IMR-90 (cell line): ENCODE measurements around the gene PHF21A. TPM values are rescaled to one million over a fixed set of nuclear protein-coding genes. Genes with fewer than 3 reads are reported as not detected.

Source experiments
- ATAC-seq: fragments of 200-7000 bp; cut with Tn5 transposase; 2 replicates; pipeline ENCODE4 v1.9.1; 2020; ENCODE audit warnings: low read depth, mild to moderate bottlenecking, moderate library complexity
- BruUV-seq: library from RNA; stranded (reverse); fragments of 400-500 nt; replicated peaks from 2 replicates; lab custom pipeline; 2021; lab: Mats Ljungman, UMichigan
- CTCF ChIA-PET: fragments of 300-600 bp; formaldehyde crosslinking; extraction: SDS; loops from one replicate; lab custom pipeline; 2021; ENCODE audit warnings: antibody characterized with exemption; lab: Yijun Ruan, JAX
- POLR2A ChIA-PET: fragments of 300-600 bp; sonication (Branson Sonifier 250); formaldehyde crosslinking; loops from one replicate; lab custom pipeline; 2022; ENCODE audit warnings: antibody characterized with exemption; ENCODE audit not compliant: unreplicated experiment; lab: Charles Lee
- DNase-seq: peaks from one replicate; pipeline ENCODE4 v3.0.0; 2013
- H2AFZ ChIP-seq: replicated peaks from 2 replicates; pipeline ENCODE3; 2013; ENCODE audit warnings: low read length, mild to moderate bottlenecking; ENCODE audit not compliant: poor library complexity
- H2AK5ac ChIP-seq: 2 replicates; pipeline ENCODE4 v1.6.1; 2013; ENCODE audit warnings: low read depth, low read length, inconsistent platforms
- H2AK9ac ChIP-seq: replicated peaks from 2 replicates; pipeline ENCODE3; 2013; ENCODE audit warnings: mild to moderate bottlenecking, low read depth, low read length, moderate library complexity; ENCODE audit not compliant: poor library complexity
- H2BK120ac ChIP-seq: 2 replicates; pipeline ENCODE4 v1.6.1; 2013; ENCODE audit warnings: low read depth, low read length, inconsistent platforms
- H2BK15ac ChIP-seq: 3 replicates; pipeline ENCODE4 v1.6.1; 2013; ENCODE audit warnings: low read depth, low read length, inconsistent platforms
- H2BK20ac ChIP-seq: 2 replicates; pipeline ENCODE4 v1.6.1; 2013; ENCODE audit warnings: low read depth, mild to moderate bottlenecking, inconsistent platforms, low read length, moderate library complexity
- H2BK5ac ChIP-seq: 2 replicates; pipeline ENCODE4 v1.6.1; 2013; ENCODE audit warnings: mild to moderate bottlenecking, low read depth, low read length, inconsistent platforms; ENCODE audit not compliant: poor library complexity, severe bottlenecking
- H3K14ac ChIP-seq: replicated peaks from 2 replicates; pipeline ENCODE4 v1.6.1; 2013; ENCODE audit warnings: low read depth, low read length, inconsistent platforms
- H3K18ac ChIP-seq: 2 replicates; pipeline ENCODE4 v1.6.1; 2013; ENCODE audit warnings: low read depth, low read length, control low read depth
- H3K23ac ChIP-seq: 2 replicates; pipeline ENCODE4 v1.6.1; 2013; ENCODE audit warnings: low read depth, low read length, inconsistent platforms
- H3K27ac ChIP-seq: 2 replicates; pipeline ENCODE4 v1.5.1; 2013; ENCODE audit warnings: mild to moderate bottlenecking, control low read depth, low read length; ENCODE audit not compliant: insufficient read depth
- H3K27me3 ChIP-seq: 2 replicates; pipeline ENCODE4 v1.6.1; 2013; ENCODE audit warnings: low read length; ENCODE audit not compliant: control insufficient read depth, insufficient read depth
- H3K36me3 ChIP-seq: 2 replicates; pipeline ENCODE4 v1.6.1; 2013; ENCODE audit warnings: low read length, mixed read lengths; ENCODE audit not compliant: control insufficient read depth, insufficient read depth
- H3K4ac ChIP-seq: 2 replicates; pipeline ENCODE4 v1.6.1; 2013; ENCODE audit warnings: low read depth, low read length, inconsistent platforms
- H3K4me1 ChIP-seq: 2 replicates; pipeline ENCODE4 v1.6.1; 2013; ENCODE audit warnings: low read length, mixed read lengths; ENCODE audit not compliant: control insufficient read depth, insufficient read depth
- H3K4me2 ChIP-seq: 2 replicates; pipeline ENCODE4 v1.6.1; 2013; ENCODE audit warnings: low read depth, mild to moderate bottlenecking, control low read depth, low read length, moderate library complexity
- H3K4me3 ChIP-seq: 2 replicates; pipeline ENCODE4 v1.5.1; 2013; ENCODE audit warnings: low read depth, mild to moderate bottlenecking, control low read depth, low read length, moderate library complexity; ENCODE audit not compliant: insufficient read depth
- H3K56ac ChIP-seq: 2 replicates; pipeline ENCODE4 v1.6.1; 2013; ENCODE audit warnings: low read length, inconsistent platforms; ENCODE audit not compliant: insufficient read depth; ENCODE audit errors: extremely low read depth
- H3K79me1 ChIP-seq, 2 experiments: 2 replicates each; pipeline ENCODE4 v1.6.1; 2013; ENCODE audit warnings: low read length in 2 of 2, inconsistent platforms in 1 of 2, low read depth in 1 of 2
- H3K9ac ChIP-seq: 2 replicates; pipeline ENCODE4 v1.6.1; 2013; ENCODE audit warnings: low read depth, low read length, control low read depth
- H3K9me1 ChIP-seq: 2 replicates; pipeline ENCODE4 v1.6.1; 2013; ENCODE audit warnings: low read length, inconsistent platforms; ENCODE audit not compliant: insufficient read depth
- H3K9me3 ChIP-seq: 2 replicates; pipeline ENCODE4 v1.6.1; 2013; ENCODE audit warnings: low read length; ENCODE audit not compliant: control insufficient read depth, insufficient read depth
- H4K20me1 ChIP-seq: 2 replicates; pipeline ENCODE4 v1.6.1; 2013; ENCODE audit warnings: low read length, inconsistent platforms; ENCODE audit not compliant: insufficient read depth
- H4K5ac ChIP-seq: 2 replicates; pipeline ENCODE4 v1.6.1; 2013; ENCODE audit warnings: mild to moderate bottlenecking, low read depth, low read length, control low read depth
- H4K8ac ChIP-seq, 2 experiments: 2 replicates each; pipeline ENCODE4 v1.6.1; 2013; ENCODE audit warnings: low read depth in 2 of 2, low read length in 2 of 2, control low read depth in 1 of 2, inconsistent platforms in 1 of 2
- H4K91ac ChIP-seq: 2 replicates; pipeline ENCODE4 v1.6.1; 2013; ENCODE audit warnings: low read depth, low read length, inconsistent platforms; ENCODE audit not compliant: insufficient read depth
- CHD1 ChIP-seq: IDR thresholded peaks from 2 replicates; pipeline ENCODE4 v1.6.1; 2012; ENCODE audit warnings: low read depth, low read length, improper control_type of control experiment
- MAZ ChIP-seq: IDR thresholded peaks from 2 replicates; pipeline ENCODE4 v1.6.1; 2012; ENCODE audit warnings: low read depth, mild to moderate bottlenecking, low read length, improper control_type of control experiment, moderate library complexity, borderline replicate concordance
- MXI1 ChIP-seq: IDR thresholded peaks from 2 replicates; pipeline ENCODE4 v1.6.1; 2012; ENCODE audit warnings: low read depth, mild to moderate bottlenecking, low read length, moderate library complexity, borderline replicate concordance
- WGBS, 2 experiments: methylation state at CpG; one replicate each; pipeline versions ENCODE4 v1.1.5 to v1.1.7; 2013; ENCODE audit warnings: missing lambda C conversion rate in 2 of 2; ENCODE audit not compliant: insufficient read length in 1 of 2; ENCODE audit errors: extremely low coverage in 2 of 2; 5-methylcytosine and 5-hydroxymethylcytosine counted together
- dilution Hi-C: fragments of 300-500 bp; cut with HindIII; formaldehyde crosslinking; loops from one replicate; pipeline ENCODE4 v1.14.3; 2018; ENCODE audit warnings: low sequenced_read_pairs; ENCODE audit not compliant: unreplicated experiment
- in situ Hi-C: fragments of 300-500 bp; cut with MboI; formaldehyde crosslinking; loops from 3 replicates; pipeline ENCODE4 v1.14.3; 2019; ENCODE audit warnings: low sequenced_read_pairs, inconsistent platforms, mixed read lengths
- intact Hi-C: fragments of 100-400 bp; cut with micrococcal nuclease; formaldehyde crosslinking; loops from 2 replicates; pipeline ENCODE4 v1.10.0; 2022
- polyA plus RNA-seq, 3 experiments: library from polyadenylated mRNA; depleted of rRNA; stranded (reverse); fragments of >200 nt; gene quantifications; 2 replicates each; pipeline ENCODE4 v1.2.3, GENCODE V29; 2012; ENCODE audit warnings: low replicate concordance in 1 of 3
- total RNA-seq: library from RNA; depleted of rRNA; stranded (reverse); fragments of >200 nt; gene quantifications from 2 replicates; pipeline ENCODE4 v1.2.3, GENCODE V29; 2012
- TF ChIP-seq, protein P1 (sequence below): fragments of 150-350 bp; IDR thresholded peaks from 2 replicates; pipeline ENCODE4 v1.6.1; 2017; ENCODE audit warnings: mild to moderate bottlenecking, antibody characterized with exemption, low read length, low read depth

The PHF21A gene
- total and polyA plus RNA-seq, 2 of the 4 experiments (the other 2 are of a cell fraction): 9.0 to 20.6 TPM

DNA sequence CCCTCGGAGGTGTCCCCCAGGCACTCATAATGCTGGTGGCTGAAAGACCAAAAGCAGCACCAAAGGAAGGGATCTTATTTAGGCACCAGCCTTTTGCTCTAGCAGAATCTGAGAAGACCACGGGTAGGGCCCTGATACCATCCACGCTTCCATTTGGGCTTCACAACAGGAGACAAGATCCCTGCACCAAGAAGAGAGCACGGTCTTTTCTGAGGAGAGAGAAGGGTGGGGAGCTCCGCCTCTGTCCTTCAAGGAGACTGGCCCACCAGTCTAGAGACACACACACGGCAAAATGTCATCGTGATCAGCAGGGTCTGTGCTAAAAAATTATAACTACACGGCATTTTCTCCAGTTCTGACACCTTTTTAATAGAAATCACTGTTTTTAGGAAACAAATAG is 189.0 kb downstream of the PHF21A start:
- Histone ChIP-seq H2BK20ac (no peak overlapping the region), H4K8ac (no peak overlapping the region), H3K27ac (no peak overlapping the region), H2BK15ac (no peak overlapping the region), H2BK5ac (no peak overlapping the region), H3K14ac (no peak overlapping the region), H3K56ac (no peak overlapping the region), H3K36me3 (peaks cover 45% of the 10 kb centered on the region), H4K20me1 (peaks cover 7% of the 10 kb centered on the region; the same call in 1 of the 2 replicates), H3K4me2 (no peak overlapping the region), H3K9me3 (no peaks in the 10 kb centered on the region), H2BK120ac (no peak overlapping the region), H4K5ac (no peak overlapping the region), H2AK5ac (no peak overlapping the region), H3K4me3 (no peak overlapping the region), H3K18ac (no peak overlapping the region), H3K27me3 (no peaks in the 10 kb centered on the region), H3K4ac (no peak overlapping the region), H4K91ac (no peak overlapping the region), H3K79me1 (no peaks in the 10 kb centered on the region), H3K9ac (no peak overlapping the region), H2AK9ac (no peak overlapping the region), H2AFZ (no peak overlapping the region), H3K9me1 (no peaks in the 10 kb centered on the region), H3K23ac (no peak overlapping the region), H3K4me1 (no peaks in the 10 kb centered on the region; the same call in 1 of the 2 replicates)
- TF ChIP-seq, protein P1, sequence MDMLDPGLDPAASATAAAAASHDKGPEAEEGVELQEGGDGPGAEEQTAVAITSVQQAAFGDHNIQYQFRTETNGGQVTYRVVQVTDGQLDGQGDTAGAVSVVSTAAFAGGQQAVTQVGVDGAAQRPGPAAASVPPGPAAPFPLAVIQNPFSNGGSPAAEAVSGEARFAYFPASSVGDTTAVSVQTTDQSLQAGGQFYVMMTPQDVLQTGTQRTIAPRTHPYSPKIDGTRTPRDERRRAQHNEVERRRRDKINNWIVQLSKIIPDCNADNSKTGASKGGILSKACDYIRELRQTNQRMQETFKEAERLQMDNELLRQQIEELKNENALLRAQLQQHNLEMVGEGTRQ: no peak
- TF ChIP-seq CHD1 (no peak), MAZ (no peak), MXI1 (no peak)
- in situ Hi-C loops (no loop called here), intact Hi-C loops (no loop called here), dilution Hi-C loops (no loop called here)
- 100% methylated on average over 1 of the region's 8 CpGs; no CpG with 5 or more reads in 1 of the 2 experiments for WGBS, 2 experiments
- BruUV-seq: no TSS peak
- no peak for DNase-seq
- ChIA-PET POLR2A (no interaction called here), CTCF (no interaction called here)
- ATAC-seq: no peak
